Stimulated activated CD4-positive, alpha-beta T cell treated with anti-CD3 and anti-CD28 coated beads, Interleukin-2, amount 100 ng/mL, for 48 hours (primary cell): ENCODE measurements around the gene ZNF367.

Experiments
- DNase-seq, 2 donors: peaks; one replicate each; pipeline ENCODE4 v3.0.0-alpha.2; 2020

The ZNF367 gene

GRCh38 chr9:96436063-96436455 is 17.9 kb upstream of the ZNF367 start:
- no peak for DNase-seq

GRCh38 chr9:96435345-96435744 is 17.2 kb upstream of the ZNF367 start:
- no peak for DNase-seq

DNA sequence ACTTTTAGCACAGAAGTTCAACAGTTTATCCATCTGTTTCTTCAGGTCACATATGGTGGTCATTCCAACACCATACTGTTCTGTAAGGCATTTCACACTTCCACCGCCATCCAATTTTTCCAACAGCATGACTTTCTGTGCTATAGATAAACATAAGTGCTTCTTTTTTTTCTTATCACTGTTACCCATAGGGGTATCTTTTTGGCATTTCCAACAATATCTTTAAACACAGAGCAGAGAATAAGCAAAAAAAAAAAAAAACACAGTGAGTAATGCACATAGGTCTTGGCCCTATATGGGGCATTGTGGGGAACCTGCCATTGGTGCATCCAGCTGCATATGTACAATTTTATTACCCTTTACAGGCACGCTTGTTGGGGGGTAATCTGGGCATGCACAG is 12.2 kb upstream of the ZNF367 start:
- no peak for DNase-seq

DNA sequence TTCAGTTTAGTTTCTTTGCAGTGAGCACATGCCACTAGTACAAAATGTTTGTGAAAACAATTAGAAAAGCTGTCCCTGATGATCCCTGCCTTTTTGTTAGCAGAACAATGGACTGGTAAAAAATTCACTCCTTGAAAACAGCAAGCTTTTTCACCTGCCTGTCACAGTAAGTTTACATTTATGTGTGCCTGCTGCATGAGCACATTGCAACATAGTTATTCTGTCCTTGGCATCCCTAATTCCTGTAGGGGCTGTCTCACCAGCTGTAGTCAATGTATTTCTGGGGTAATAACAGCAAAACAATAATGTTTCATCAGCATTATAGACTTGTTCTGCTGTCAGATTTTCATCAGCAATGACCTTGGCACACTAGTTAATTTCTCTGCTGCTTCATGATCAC is 11.6 kb upstream of the ZNF367 start:
- no peak for DNase-seq

DNA sequence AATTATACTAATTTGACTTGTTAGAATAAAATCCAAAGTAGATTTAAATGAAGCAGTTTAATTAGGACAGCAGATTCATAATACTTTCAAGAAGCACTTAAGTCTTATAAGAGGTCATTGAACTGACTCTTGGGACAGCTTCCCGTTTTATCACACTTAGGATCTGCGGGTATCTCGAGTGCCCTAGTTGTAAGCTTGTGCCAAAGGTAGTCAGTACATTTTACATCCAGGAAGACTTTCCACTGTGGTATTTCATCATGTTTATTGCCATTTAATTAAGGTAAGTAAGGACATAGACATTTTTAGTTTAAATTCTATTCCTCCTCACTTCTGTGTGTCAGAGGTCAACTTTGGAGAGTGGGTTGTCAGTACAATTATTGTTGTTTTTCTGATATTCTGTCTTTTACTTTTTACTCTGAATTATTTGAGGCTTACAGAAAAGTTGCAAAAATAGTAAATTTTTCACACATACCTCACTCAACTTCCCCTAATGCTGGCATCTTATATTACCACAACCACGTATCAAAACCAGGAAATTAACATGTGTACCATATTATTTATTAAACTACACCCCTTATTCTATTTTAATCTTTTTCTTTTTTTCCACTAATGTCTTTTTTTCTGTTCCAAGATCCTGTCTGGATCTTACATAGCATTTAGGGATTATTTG is 7.5 kb upstream of the ZNF367 start:
- DNase-seq = no peak

DNA sequence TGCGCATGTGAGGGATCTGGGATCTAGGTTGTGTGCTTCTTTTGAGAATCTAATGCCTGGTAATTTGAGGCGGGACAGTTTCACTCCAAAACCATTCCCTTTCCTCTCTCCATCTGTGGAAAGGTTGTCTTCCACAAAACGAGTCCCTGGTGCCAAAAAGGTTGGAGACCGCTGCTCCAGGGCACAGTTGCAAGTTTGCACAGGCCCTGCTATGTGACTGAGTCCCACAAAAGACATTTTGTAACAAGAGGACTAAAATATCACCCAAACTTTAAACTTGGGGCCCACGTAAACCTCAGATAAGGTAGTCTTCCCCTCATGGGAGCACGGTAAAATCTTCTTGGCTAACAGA is 5.8 kb upstream of the ZNF367 start:
- no peak for DNase-seq

DNA sequence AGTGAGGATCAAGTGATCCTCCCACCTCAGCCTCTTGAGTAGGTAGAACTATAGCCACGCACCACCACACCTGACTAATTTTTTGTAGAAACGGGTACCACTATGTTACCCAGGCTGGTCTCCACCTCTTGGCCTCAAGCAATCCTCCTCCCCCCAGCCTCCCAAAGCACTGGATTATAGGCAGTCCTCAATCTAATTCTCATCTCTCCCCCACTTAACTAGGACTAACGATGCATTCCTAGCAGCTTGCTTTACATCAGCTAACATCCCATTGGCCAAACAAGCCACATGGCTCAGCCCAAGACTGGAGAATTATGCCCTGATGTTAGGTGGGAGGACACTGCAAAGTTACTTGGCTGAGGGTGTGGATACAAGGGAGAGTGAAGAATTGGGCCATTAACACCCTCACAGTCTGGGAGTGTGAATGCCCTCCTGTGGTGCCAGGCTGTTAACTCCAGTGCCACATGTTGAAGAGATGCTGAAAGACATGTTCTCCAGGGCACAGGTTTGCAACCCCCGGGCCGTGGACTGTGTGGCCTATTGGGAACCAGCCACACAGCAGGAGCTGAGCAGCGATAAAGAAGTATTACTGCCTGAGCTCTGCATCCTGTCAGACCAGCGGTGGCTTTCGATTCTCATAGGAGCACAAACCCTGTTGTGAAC is 5.3 kb upstream of the ZNF367 start:
- DNase-seq = no peak

DNA sequence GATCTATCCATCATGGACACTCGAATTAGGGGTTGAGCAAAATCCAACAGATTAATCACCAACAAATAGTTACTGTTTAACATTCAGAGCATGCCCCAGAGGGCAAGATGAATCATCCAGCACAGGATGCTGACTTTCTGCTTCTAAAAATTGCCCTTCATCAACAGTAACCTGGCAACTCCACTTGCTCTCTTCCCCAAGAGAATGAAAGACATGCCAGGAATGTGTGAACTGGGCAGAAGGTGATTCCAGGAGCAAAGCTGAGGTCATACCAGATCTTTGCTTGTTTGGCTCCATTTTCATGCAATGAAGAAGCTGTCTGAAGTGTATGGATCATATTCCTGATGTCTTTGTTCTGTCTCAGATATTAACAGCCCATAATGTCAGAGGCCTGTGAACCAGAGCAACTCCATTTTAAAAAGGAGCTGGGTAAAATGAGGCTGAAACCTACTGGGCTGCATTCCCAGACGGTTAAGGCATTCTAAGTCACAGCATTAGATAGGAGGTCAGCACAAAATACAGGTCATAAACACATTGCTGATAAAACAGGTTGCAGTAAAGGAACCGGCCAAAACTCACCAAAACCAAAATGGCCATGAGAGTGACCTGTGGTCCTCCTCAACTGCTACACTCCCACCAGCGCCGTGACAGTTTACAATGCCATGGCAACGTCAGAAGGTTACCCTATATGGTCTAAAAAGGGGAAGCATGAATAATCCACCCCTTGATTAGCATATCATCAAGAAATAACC is 2.5 kb upstream of the ZNF367 start:
- DNase-seq = peak; percentile 12 to 22

GRCh38 chr9:96419691-96419969 is 1.5 kb upstream of the ZNF367 start:
- no peak for DNase-seq

DNA sequence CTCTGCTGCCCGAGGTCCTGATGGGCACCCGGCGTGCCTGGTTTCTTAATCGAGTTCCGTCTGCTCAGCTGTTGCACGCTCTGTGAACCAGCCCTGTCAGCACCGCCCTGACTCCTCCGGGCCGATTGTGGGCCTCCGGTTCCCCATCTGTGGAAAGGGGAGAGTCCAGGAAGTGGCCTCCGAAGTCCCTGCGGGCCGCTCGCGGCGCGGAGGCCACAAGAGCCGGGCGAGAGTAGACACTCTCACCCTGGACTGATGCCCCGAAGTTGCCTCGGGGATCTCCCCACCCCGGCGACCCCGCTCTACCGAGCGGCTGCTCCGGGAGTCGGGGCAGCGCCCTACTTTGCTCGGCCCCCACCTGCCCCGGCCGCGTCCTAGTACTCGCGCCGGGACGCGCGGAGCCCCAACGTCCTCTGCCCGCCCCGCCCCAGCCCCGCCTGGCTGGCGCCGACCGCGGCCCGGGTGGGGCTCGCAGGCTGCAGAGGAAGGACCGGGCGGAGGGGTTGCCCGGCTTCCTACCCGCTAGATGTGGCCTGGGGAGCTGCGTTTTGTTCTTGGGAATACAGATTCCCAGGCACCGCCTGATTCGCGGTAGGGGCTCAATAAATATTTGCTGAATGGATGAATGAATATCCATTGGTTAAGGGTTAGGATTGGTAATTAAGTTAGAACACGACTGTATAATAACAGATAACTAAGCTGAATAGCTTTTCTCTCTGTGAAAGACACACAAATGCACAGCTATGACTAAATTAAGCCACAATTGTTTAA is 935 bp upstream of the ZNF367 start:
- DNase-seq = peak; percentile 43 to 50

GRCh38 chr9:96417661-96418082 is 498 bp downstream of the ZNF367 start:
- DNase-seq = peak; percentile 10 to 30

- DNase-seq = peak; percentile 86 to 87
Measured at GRCh38 chr9:96417051-96417586, 1.1 kb downstream of the ZNF367 start.

- DNase-seq = no peak
Measured at GRCh38 chr9:96413302-96414221, 4.6 kb downstream of the ZNF367 start.

DNA sequence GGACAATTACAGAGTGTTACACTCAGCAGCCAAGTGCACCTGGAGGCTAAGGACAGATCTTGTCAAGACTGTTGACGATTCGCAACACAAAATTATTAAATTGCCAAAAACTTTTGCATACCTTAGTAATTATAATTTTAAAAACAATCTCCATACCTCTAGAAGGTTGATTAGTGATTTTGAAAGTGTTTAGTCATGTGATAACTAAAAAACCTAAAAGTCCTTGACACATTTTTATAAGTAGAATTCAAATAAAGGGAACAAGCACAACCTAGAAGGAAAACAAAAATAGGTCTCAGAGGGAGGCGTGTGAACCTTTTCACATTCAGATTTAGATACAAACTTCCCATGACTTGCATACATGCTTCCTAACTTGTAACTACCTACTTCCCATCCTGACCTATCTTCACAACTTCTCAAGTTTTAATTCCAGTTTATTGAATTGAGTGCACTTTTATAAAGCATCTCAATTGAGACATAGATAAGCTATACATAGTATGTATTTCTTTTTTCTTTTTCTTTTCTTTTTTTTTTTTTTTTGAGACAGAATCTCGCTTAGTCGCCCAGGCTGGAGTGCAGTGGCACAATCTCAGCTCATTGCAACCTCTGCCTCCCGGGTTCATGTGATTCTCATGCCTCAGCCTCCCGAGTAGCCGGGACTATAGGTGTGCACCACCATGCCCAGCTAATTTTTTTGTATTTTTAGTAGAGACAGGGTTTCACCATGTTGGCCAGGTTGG is 5.8 kb downstream of the ZNF367 start:
- DNase-seq = no peak

DNA sequence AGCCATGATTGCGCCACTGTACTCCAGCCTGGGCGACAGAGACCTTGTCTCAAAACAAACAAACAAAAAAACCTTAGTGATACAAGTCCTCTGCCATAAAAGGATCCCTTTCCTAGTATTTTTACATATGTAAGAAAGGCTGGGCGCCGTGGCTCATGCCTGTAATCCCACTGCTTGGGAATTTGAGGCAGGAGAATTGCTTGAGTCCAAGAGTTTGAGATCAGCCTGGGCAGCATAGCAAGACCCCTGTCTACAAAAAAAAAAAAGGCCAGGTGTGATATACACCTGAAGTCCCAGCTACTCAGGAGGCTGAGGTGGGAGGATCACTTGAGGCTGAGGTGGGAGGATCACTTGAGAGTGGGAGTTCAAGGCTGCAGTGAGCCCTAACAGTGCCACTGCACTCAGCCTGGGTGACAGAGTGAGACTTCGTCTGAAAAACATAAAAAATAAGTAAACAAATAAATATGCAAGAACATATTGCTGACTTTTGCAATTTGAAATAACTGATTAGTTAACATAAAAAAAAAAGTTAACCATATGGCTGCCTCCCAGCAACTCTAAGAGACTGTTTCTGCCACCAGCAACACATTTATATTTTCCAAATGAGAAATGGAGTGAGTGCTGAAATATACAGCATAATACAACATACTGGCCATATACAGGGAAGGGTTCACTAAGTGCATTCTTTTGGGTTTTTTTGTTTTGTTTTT is 6.9 kb downstream of the ZNF367 start:
- DNase-seq = no peak

- no peak for DNase-seq
Measured at GRCh38 chr9:96408409-96409280, 9.5 kb downstream of the ZNF367 start.

- DNase-seq = no peak
Measured at GRCh38 chr9:96400132-96400910, 17.8 kb downstream of the ZNF367 start.

GRCh38 chr9:96399325-96399633 is 18.9 kb downstream of the ZNF367 start:
- DNase-seq = no peak
